Measurements from ENCODE around the gene MYO9A. TPM values are rescaled to one million over a fixed set of nuclear protein-coding genes. Genes with fewer than 3 reads are reported as not detected.

Gene MYO9A
- total RNA-seq, 1 donor from 2014 or later = 50.6 TPM

- intact Hi-C loops (cut with micrococcal nuclease) = no loop called here
- ChIA-PET CTCF (no interaction called here), POLR2A (no interaction called here)
- H3K27me3 Mint-ChIP-seq = no peaks in the 10 kb centered on the region
- H3K9me3 Mint-ChIP-seq = no peaks in the 10 kb centered on the region
- H3K4me1 Mint-ChIP-seq = no peaks in the 10 kb centered on the region
- H3K27ac Mint-ChIP-seq = no peak overlapping the region
- peaks cover 3% of the 10 kb centered on the region for H3K36me3 Mint-ChIP-seq (ENCODE audit: low read depth)
- DNase-seq (no peak), ATAC-seq (ENCODE audit: low read depth) (no peak)
- no peak overlapping the region for H3K4me3 Mint-ChIP-seq
- no peak for TF ChIP-seq CTCF (IDR thresholded peaks at IDR 0.05)
Observed at GRCh38 chr15:71945012-71945411, 172.9 kb downstream of the MYO9A start.

GRCh38 chr15:71943806-71944205 lies 174.1 kb downstream of the MYO9A start:
- CTCF ChIA-PET = no interaction called here

GRCh38 chr15:71939981-71940588 lies 177.9 kb downstream of the MYO9A start:
- peaks cover 36% of the 10 kb centered on the region for H3K36me3 Mint-ChIP-seq (ENCODE audit: low read depth)
- no peak for TF ChIP-seq CTCF (IDR thresholded peaks at IDR 0.05)
- POLR2A ChIA-PET = interaction anchor here (0.6 kb wide), 1 partner anchor 123 kb away, joined by 4 read pairs; no protein-coding TSS in a partner anchor
- H3K4me1 Mint-ChIP-seq = no peaks in the 10 kb centered on the region
- intact Hi-C loops (cut with micrococcal nuclease) = no loop called here
- no peak overlapping the region for H3K27ac Mint-ChIP-seq
- CTCF ChIA-PET = no interaction called here
- no peaks in the 10 kb centered on the region for H3K27me3 Mint-ChIP-seq
- ATAC-seq (ENCODE audit: low read depth) (no peak), DNase-seq (no peak)
- H3K4me3 Mint-ChIP-seq = no peak overlapping the region
- H3K9me3 Mint-ChIP-seq = peaks cover 8% of the 10 kb centered on the region

More at GRCh38 chr15:71943806-71944205, 174.1 kb downstream of the MYO9A start:
- H3K27ac Mint-ChIP-seq = no peak overlapping the region
- no peaks in the 10 kb centered on the region for H3K4me1 Mint-ChIP-seq
- no peak for TF ChIP-seq CTCF (IDR thresholded peaks at IDR 0.05)
- no peak for ATAC-seq (ENCODE audit: low read depth)
- no peaks in the 10 kb centered on the region for H3K9me3 Mint-ChIP-seq
- no peak for DNase-seq
- H3K36me3 Mint-ChIP-seq (ENCODE audit: low read depth) = peaks cover 6% of the 10 kb centered on the region
- no peak overlapping the region for H3K4me3 Mint-ChIP-seq
- intact Hi-C loops (cut with micrococcal nuclease) = no loop called here
- H3K27me3 Mint-ChIP-seq = no peaks in the 10 kb centered on the region
- POLR2A ChIA-PET = no interaction called here

GRCh38 chr15:71937650-71938311 lies 180.2 kb downstream of the MYO9A start:
- no peak for TF ChIP-seq CTCF (IDR thresholded peaks at IDR 0.05)
- Mint-ChIP-seq H3K9me3 (peaks cover 10% of the 10 kb centered on the region), H3K27ac (no peak overlapping the region), H3K36me3 (ENCODE audit: low read depth) (peaks cover 57% of the 10 kb centered on the region), H3K4me1 (no peaks in the 10 kb centered on the region), H3K27me3 (no peaks in the 10 kb centered on the region), H3K4me3 (no peak overlapping the region)
- ChIA-PET CTCF (no interaction called here), POLR2A (no interaction called here)
- ATAC-seq (ENCODE audit: low read depth) = no peak
- DNase-seq = no peak
- intact Hi-C loops (cut with micrococcal nuclease) = no loop called here

GRCh38 chr15:71934446-71934845 lies 183.5 kb downstream of the MYO9A start:
- H3K9me3 Mint-ChIP-seq = peaks cover 28% of the 10 kb centered on the region
- no peak for ATAC-seq (ENCODE audit: low read depth)
- ChIA-PET POLR2A (no interaction called here), CTCF (no interaction called here)
- no peaks in the 10 kb centered on the region for H3K27me3 Mint-ChIP-seq
- H3K36me3 Mint-ChIP-seq (ENCODE audit: low read depth) = peaks cover 85% of the 10 kb centered on the region
- no peaks in the 10 kb centered on the region for H3K4me1 Mint-ChIP-seq
- no peak for TF ChIP-seq CTCF (IDR thresholded peaks at IDR 0.05)
- no peak overlapping the region for H3K27ac Mint-ChIP-seq
- intact Hi-C loops (cut with micrococcal nuclease) = no loop called here
- H3K4me3 Mint-ChIP-seq = no peak overlapping the region
- DNase-seq = no peak
